ENCODE results near the gene ZNF331.
A peak's percentile ranks its signal among the peaks of the same experiment; 100 is the strongest.
"Not testable (repeated sequence)": the region's sequence is repeated elsewhere in the genome, so short reads cannot be mapped to it uniquely, and the experiment has no call there.

ZNF331 gene

GRCh38 chr19:53537521-53538377 lies at the start of gene ZNF331 (continued):
- TF ChIP-seq, protein P1, sequence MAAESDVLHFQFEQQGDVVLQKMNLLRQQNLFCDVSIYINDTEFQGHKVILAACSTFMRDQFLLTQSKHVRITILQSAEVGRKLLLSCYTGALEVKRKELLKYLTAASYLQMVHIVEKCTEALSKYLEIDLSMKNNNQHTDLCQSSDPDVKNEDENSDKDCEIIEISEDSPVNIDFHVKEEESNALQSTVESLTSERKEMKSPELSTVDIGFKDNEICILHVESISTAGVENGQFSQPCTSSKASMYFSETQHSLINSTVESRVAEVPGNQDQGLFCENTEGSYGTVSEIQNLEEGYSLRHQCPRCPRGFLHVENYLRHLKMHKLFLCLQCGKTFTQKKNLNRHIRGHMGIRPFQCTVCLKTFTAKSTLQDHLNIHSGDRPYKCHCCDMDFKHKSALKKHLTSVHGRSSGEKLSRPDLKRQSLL (tag by site-specific recombination; IDR thresholded peaks at IDR 0.05) = no peak
- TF ChIP-seq PRDM1 (tag by site-specific recombination; IDR thresholded peaks at IDR 0.05) = 0 out of 2 replicates have a peak, but pooled peaks have one; percentile 6

DNA sequence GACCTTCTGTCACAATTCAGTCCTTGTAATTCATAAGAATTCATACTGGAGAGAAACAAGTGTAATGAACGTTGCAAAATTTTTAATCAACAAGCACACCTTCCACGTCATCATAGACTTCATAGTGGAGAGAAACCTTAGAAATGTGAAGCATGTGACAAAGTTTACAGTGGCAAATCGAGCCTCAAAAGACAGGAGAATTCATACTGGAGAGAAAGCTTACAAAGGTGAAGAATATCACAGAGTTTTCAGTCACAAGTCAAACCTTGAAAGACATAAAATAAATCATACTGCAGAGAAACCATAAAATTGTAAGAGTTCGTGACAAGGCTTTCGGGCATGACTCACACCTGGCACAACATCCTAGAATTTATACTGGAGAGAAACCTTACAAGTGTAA lies 45.8 kb upstream of the ZNF331 start:
- Histone ChIP-seq H3K27ac (ENCODE audit: extremely low read depth, low read depth, low read length) (no peak overlapping the region), H3K4me3 (ENCODE audit: low read depth, low read length) (no peak overlapping the region), H3K9me3 (ENCODE audit: control insufficient read depth, insufficient read depth, low read depth, low read length) (no peaks in the 10 kb centered on the region), H3K36me3 (ENCODE audit: control insufficient read depth in 2 of 2, insufficient read depth in 1 of 2, low read length in 2 of 2) (peaks cover 4 to 56% of the 10 kb centered on the region in 2 experiments; a peak in 2 of 3 replicates), H3K4me1 (ENCODE audit: control insufficient read depth, insufficient read depth, low read length) (no peaks in the 10 kb centered on the region)
- POLR2A ChIA-PET = no interaction called here
- TF ChIP-seq ZNF121 (tag by site-specific recombination; IDR thresholded peaks at IDR 0.05) (no peak), SETDB1 (IDR thresholded peaks at IDR 0.05; ENCODE audit: insufficient read length, low read length) (peak; percentile 58)
- CTCF ChIA-PET = no interaction called here

DNA sequence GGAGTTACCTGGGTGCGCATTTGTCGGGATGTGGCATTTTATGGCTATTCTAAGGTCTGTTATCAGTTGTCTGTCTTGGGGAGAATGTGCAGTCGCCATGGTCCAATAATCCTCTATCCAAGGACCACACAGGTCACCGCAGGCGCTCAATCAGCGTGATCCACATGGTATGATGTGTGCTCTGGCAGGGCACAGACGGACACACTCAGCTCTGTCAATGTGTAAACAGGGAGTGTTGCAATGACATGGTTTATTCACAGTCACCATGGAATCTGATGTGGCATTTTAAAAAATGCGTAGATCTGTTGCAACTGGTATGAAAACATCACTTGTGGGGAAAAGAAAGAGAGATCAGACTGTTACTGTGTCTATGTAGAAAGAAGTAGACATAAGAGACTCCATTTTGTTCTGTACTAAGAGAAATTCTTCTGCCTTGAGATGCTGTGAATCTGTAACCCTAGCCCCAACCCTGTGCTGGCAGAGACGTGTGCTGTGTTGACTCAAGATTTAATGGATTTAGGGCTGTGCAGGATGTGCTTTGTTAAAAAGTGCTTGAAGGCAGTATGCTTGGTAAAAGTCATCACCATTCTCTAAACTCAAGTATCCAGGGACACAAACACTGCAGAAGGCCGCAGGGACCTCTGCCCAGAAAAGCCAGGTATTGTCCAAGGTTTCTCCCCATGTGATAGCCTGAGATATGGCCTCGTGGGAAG lies 40.5 kb upstream of the ZNF331 start:
- H3K4me1 ChIP-seq (ENCODE audit: control insufficient read depth, insufficient read depth, low read length); H3K36me3 ChIP-seq (ENCODE audit: control insufficient read depth in 2 of 2, insufficient read depth in 1 of 2, low read length in 2 of 2); H3K4me3 ChIP-seq (ENCODE audit: low read depth, low read length); H3K27ac ChIP-seq (ENCODE audit: extremely low read depth, low read depth, low read length); H3K9me3 ChIP-seq (ENCODE audit: control insufficient read depth, insufficient read depth, low read depth, low read length); CTCF ChIA-PET; POLR2A ChIA-PET: not testable (repeated sequence)

DNA sequence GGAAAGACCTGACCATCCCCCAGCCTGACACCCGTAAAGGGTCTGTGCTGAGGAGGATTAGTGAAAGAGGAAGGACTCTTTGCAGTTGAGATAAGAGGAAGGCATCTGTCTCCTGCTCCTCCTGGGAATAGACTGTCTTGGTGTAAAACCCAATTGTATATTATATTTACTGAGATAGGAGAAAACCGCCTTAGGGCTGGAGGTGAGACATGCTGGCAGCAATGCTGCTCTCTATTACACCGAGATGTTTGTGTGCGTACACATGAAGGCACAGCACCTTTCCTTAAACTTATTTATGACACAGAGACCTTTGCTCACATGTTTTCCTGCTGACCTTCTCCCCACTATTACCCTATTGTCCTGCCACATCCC lies 39.9 kb upstream of the ZNF331 start:
- CTCF ChIA-PET; H3K27ac ChIP-seq (ENCODE audit: extremely low read depth, low read depth, low read length); H3K4me3 ChIP-seq (ENCODE audit: low read depth, low read length); H3K9me3 ChIP-seq (ENCODE audit: control insufficient read depth, insufficient read depth, low read depth, low read length); H3K36me3 ChIP-seq (ENCODE audit: control insufficient read depth in 2 of 2, insufficient read depth in 1 of 2, low read length in 2 of 2); H3K4me1 ChIP-seq (ENCODE audit: control insufficient read depth, insufficient read depth, low read length); POLR2A ChIA-PET: not testable (repeated sequence)

- H3K36me3 ChIP-seq (ENCODE audit: control insufficient read depth in 2 of 2, insufficient read depth in 1 of 2, low read length in 2 of 2); POLR2A ChIA-PET; H3K4me3 ChIP-seq (ENCODE audit: low read depth, low read length); H3K9me3 ChIP-seq (ENCODE audit: control insufficient read depth, insufficient read depth, low read depth, low read length); H3K27ac ChIP-seq (ENCODE audit: extremely low read depth, low read depth, low read length); H3K4me1 ChIP-seq (ENCODE audit: control insufficient read depth, insufficient read depth, low read length); CTCF ChIA-PET: not testable (repeated sequence)
Observed at GRCh38 chr19:53503151-53503550, 34.8 kb upstream of the ZNF331 start.

DNA sequence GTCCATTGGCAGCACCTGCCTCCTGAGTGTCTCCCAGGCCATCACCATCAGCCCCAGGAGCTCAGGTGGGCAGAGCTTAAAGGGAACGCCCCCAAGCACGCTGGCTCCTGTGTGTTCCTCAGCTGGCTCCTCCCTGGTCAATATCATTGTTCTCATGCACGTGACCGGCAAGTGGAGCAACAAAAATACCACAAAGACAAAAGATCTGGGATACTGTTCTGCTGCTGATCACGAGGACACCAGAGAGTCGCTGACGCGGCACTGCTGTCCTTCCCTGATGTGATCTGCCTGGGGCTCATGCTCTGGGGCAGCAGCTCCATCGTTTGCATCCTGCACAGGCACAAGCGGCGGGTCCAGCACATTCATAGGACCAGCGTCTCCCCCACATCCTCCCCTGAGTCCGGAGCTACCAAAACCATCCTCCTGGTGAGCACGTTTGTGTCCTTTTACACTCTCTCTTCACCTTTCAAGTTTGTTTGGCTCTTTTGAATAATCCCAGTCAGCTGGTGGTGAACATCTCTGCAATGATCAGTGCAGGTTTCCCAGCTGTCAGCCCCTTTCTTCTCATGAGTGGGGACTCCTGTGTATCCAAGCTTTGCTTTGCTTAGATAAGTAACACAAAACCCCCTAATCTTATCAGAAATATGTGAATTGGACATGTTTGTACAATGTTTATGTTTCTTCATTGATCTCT lies 34.1 kb upstream of the ZNF331 start:
- not testable (repeated sequence) for H3K4me1 ChIP-seq (ENCODE audit: control insufficient read depth, insufficient read depth, low read length); H3K27ac ChIP-seq (ENCODE audit: extremely low read depth, low read depth, low read length); H3K9me3 ChIP-seq (ENCODE audit: control insufficient read depth, insufficient read depth, low read depth, low read length); H3K36me3 ChIP-seq (ENCODE audit: control insufficient read depth in 2 of 2, insufficient read depth in 1 of 2, low read length in 2 of 2)
- H3K4me3 ChIP-seq (ENCODE audit: low read depth, low read length) = peak overlapping the region; percentile 21
- CTCF ChIA-PET = interaction anchor here (1.2 to 1.6 kb wide), 2 partner anchors 12 to 79 kb away, joined by 3 to 5 read pairs; no protein-coding TSS in a partner anchor
- POLR2A ChIA-PET = interaction anchor here (1.0 kb wide), 1 partner anchor 17 kb away, joined by 4 read pairs; no protein-coding TSS in a partner anchor

GRCh38 chr19:53504365-53504703 lies 33.6 kb upstream of the ZNF331 start:
- not testable (repeated sequence) for H3K36me3 ChIP-seq (ENCODE audit: control insufficient read depth in 2 of 2, insufficient read depth in 1 of 2, low read length in 2 of 2); H3K4me1 ChIP-seq (ENCODE audit: control insufficient read depth, insufficient read depth, low read length); H3K4me3 ChIP-seq (ENCODE audit: low read depth, low read length); H3K27ac ChIP-seq (ENCODE audit: extremely low read depth, low read depth, low read length); H3K9me3 ChIP-seq (ENCODE audit: control insufficient read depth, insufficient read depth, low read depth, low read length)
- TF ChIP-seq ZXDB (tag by site-specific recombination; IDR thresholded peaks at IDR 0.05) (0 out of 2 replicates have a peak, but pooled peaks have one; percentile 21), IKZF3 (tag by site-specific recombination; IDR thresholded peaks at IDR 0.05) (0 out of 2 replicates have a peak, but pooled peaks have one; percentile 17), ZBTB17 (tag by site-specific recombination; IDR thresholded peaks at IDR 0.05) (0 out of 2 replicates have a peak, but pooled peaks have one; percentile 14), ZNF513 (tag by site-specific recombination; IDR thresholded peaks at IDR 0.05) (peak; percentile 25; the same call in 1 of the 2 replicates), ZNF654 (tag by site-specific recombination; IDR thresholded peaks at IDR 0.05; ENCODE audit: low read depth) (peak; percentile 37), ZNF2 (tag by site-specific recombination; IDR thresholded peaks at IDR 0.05) (peak; percentile 38; the same call in 1 of the 2 replicates), ZNF510 (tag by site-specific recombination; IDR thresholded peaks at IDR 0.05; ENCODE audit: insufficient replicate concordance) (peak; percentile 77), ZFHX2 (tag by site-specific recombination; conservative IDR thresholded peaks at IDR 0.05) (peak; percentile 44)
- ChIA-PET POLR2A (interaction anchor here (1.0 kb wide), 1 partner anchor 16 kb away, joined by 4 read pairs; no protein-coding TSS in a partner anchor), CTCF (interaction anchor here (1.2 to 1.6 kb wide), 2 partner anchors 12 to 79 kb away, joined by 3 to 5 read pairs; no protein-coding TSS in a partner anchor)
